Activated CD4-positive, alpha-beta T cell treated with anti-CD3 and anti-CD28 coated beads, Interleukin-10, Interleukin-2, amounts not matched to agents 100 ng/mL and 50 ng/mL, durations not matched to agents 16 hours and 8 hours (primary cell): Measurements from ENCODE around the gene DNAJB9.
"Not testable (repeated sequence)": the region's sequence is repeated elsewhere in the genome, so short reads cannot be mapped to it uniquely, and the experiment has no call there.

Source experiments
- DNase-seq: peaks from one replicate; pipeline ENCODE4 v3.0.0-alpha.2; 2020

Gene DNAJB9

GRCh38 chr7:108569381-108570145 is at the start of gene DNAJB9, which contains the start of gene THAP5:
TSS of gene DNAJB9 (plus strand) at chr7:108569874. CDS start at chr7:108571727, 1,853 bp downstream.
TSS of gene THAP5 (minus strand) at chr7:108569706. CDS start at chr7:108569569, 137 bp downstream.
- DNase-seq: peak; percentile 100

DNA sequence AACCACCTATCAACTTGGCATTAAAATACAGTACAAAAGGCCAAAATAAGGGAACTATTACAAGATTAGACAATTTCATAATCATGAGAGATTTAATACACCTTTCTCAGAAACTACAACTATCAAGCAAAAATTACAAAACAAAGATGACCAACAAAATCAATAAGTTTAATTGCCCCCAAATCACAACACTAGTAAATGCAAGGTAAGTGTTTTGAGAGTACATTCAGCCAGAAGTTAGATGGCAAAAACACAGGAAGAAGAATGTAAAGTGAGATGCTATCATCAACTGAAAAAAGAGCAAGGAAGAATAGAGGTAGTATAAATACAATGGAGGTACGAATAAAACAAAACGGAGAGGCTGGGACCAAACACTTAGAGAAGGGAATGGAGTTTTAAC is 46.9 kb upstream of the DNAJB9 start:
- no peak for DNase-seq

GRCh38 chr7:108525327-108525984 is 44.2 kb upstream of the DNAJB9 start:
- DNase-seq: peak; percentile 73

DNA sequence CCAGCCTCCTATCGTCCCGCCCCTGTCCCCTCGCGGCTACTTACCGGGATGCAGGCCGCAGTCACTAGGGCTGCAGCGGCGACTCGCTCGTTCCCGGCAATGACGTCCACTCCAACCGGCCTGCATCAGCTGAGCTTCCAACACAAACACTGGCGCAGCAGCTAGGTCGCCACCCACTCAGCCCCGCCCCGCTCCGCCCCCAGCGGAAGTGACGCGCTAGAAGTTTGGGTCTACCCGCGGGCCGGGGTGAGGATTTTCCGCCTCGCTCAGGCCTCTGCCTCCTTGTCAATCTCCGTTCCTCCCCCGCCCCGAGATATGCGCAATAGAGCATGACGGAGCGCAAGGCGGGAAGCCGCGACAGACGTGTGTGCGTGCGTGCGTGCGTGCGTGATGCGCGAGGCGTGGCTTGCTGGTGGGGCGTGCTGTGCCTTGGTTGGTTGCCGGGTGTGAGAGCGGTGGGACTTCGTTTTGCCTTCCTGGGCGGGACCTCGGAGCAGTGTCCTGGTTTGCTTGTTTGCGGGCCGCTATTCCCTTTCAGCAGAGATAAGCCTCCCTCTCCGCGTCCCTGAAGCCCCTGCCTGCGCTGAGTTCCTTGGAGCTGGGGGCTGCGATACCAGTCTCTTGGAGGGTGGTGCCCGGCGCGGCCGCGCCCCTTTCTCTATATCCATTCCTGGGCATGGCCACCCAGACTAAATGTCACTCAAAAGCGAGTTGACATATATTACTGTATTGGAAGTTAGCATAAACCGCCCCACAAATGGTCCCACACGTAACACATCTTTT is 43.5 kb upstream of the DNAJB9 start, which contains the start of gene PNPLA8:
Gene PNPLA8 (minus strand): TSS at position 151 of the 783 bp plus-strand sequence. CDS start 10,644 bp downstream, outside the sequence.
- DNase-seq: peak; percentile 99

- no peak for DNase-seq
Observed at GRCh38 chr7:108526768-108527017, 43.0 kb upstream of the DNAJB9 start.

- no peak for DNase-seq
Observed at GRCh38 chr7:108528183-108528712, 41.4 kb upstream of the DNAJB9 start.

DNA sequence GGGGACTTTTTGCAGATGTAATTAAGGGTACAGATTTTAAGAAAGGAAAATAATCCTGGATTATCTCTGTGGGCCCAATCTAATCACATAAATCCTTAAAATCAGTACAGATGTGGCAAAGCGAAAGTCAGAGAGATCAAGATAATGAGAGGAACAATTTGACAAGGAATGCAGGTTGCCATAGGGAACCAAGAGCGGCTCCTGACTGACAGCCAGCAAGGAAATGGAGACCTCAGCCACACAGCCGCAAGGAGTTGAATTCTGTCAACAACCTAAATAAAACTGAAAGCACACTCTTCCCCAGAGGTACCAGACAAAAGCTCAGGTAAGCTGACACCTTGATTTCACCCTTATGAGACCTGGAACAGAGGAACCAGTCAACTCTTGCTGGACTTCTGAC is 40.3 kb upstream of the DNAJB9 start:
- no peak for DNase-seq

DNA sequence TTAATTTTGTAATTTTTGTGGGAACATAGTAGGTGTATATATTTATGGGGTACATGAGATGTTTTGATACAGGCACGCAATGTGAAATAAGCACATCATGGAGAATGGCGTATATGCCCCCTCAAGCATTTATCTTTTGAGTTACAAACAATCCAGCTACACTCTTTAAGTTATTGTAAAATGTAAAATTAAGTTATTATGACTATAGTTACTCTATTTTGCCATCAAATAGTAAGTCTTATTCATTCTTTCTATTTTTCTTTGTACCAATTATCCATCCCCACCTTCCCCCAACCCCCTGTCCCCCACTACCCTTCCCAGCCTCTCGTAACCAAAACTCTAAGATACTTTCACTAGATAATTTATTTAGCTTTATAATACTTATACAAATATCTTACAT is 36.0 kb upstream of the DNAJB9 start:
- no peak for DNase-seq

GRCh38 chr7:108535257-108535656 is 34.4 kb upstream of the DNAJB9 start:
- no peak for DNase-seq

GRCh38 chr7:108535744-108536143 is 33.9 kb upstream of the DNAJB9 start:
- no peak for DNase-seq

GRCh38 chr7:108537229-108537628 is 32.4 kb upstream of the DNAJB9 start:
- DNase-seq: no peak

DNA sequence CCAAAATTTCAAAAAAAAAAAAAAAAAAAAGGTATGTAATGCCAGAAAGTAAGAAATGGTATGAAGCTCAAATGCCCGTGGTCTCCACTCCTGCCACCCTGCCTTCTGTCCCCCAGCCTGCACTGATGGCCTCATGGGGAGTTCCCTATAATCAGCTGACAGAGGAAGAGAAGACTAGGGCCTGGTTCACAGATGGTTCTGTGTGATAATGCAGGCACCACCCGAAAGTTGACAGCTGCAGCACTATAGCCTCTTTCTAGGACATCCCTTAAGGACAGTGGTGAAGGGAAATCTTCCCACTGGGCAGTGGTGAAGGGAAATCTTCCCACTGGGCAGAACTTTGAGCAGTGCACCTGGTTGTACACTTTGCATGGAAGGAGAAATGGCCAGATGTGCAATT is 31.4 kb upstream of the DNAJB9 start:
- DNase-seq: not testable (repeated sequence)

DNA sequence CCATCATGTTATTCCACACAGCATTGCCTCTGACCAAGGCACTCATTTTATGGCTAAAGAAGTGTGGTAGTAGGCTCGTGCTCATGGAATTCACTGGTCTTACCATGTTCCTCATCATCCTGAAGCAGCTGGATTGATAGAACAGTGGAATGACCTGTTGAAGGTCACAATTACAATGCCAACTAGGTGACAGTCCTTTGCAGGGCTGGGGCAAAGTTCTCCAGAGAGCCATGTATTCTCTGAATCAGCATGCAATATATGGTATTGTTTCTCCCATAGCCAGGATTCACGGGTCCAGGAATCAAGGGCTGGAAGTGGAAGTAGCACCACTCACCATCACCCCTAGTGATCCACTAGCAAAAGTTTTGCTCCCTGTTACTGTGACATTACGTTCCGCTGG is 31.0 kb upstream of the DNAJB9 start:
- not testable (repeated sequence) for DNase-seq

DNA sequence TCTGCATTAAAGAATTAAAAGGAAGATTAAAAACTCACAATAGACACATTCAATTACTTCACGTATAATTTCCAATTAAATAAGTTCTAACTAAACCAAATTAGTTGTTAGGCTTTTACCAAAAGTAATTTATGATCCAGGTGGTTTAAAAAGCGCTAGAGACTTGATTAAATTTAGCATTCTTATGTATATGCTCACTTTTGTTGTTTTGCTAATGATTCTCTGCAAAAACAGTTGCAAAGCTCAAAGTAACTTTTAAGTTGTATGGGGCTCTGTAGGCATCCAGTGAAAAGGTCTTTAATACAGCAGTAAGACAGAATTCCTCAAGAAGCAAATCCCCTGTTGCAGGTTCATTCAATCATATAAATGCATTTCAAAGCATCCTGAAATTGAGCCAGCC is 28.2 kb upstream of the DNAJB9 start:
- no peak for DNase-seq

- DNase-seq: not testable (repeated sequence)
Observed at GRCh38 chr7:108548141-108548896, 21.4 kb upstream of the DNAJB9 start.

DNA sequence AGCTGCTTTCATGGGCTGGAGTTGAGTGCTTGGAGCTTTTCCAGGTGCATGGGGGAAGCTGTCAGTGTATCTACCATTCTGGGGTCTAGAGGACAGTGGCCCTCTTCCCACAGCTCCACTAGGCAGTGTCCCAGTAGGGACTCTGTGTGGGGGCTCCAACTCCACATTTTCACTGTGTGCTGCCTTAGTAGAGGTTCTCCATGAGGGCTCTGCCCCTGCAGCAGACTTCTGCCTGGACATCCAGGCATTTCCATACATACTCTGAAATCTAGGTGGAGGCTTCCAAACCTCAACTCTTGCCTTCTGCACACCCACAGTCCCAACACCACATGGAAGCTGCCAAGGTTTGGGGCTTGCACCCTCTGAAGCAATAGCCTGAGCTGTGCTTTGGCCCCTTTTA is 13.0 kb upstream of the DNAJB9 start:
- DNase-seq: not testable (repeated sequence)

DNA sequence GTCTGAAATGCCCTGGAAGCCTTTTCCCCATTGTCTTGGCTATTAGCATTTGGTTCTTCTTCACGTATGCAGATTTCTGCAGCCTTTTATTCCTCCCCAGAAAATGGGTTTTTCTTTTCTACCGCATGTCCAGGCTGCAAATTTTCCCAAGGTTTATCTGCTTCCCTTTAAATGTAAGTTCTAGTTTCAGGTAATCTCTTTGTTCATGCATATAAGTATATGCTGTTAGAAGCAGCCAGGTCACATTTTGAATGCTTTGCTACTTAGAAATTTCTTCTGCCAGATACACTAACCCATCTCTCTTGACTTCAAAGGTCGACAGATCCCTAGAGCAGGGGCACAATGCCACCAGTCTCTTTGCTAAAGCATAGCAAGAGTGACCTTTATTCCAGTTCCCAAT is 12.5 kb upstream of the DNAJB9 start:
- no peak for DNase-seq

GRCh38 chr7:108557617-108558016 is 12.1 kb upstream of the DNAJB9 start:
- no peak for DNase-seq

DNA sequence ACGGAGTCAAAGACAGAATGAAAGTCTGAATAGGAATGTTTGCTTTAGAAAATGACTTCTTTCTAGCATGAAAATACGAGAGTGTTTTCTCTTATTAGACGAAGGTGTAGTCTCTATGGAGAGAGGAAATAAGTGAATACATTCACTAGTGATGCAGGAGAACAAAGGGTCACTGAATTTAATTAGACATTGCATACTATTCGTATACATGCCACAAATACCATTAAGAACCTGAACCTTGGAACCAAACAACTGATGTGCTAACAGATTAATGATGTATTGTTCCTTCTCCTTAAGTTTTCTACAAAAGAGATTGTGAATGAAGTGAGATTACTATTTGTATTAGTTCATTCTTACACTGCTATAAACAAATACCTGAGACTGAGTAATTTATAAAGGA is 10.4 kb upstream of the DNAJB9 start:
- DNase-seq: no peak

- DNase-seq: no peak
Observed at GRCh38 chr7:108561047-108561619, 8.5 kb upstream of the DNAJB9 start.

DNA sequence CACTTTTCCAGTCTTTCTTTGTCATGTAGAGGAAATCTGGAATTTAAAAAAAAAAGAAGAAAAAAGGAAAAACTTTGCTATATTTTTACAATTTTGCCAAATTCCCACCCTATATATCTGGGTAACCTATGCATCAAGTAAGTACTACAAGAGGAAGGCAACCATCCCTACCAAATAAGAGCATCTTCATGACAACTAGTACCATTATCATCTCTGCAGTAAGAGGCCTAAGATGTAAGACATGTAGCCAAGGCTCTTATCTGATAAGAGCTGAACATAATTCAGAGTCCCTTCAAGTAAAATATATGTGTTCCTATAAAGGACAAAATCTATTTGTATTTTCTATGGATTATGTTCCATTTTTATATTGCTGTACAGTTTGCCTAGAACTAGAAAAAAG is 3.7 kb upstream of the DNAJB9 start:
- no peak for DNase-seq

GRCh38 chr7:108568801-108569380 is 783 bp upstream of the DNAJB9 start:
- DNase-seq: no peak
